ENCODE measurements around the gene TRIM3. TPM values are rescaled to one million over a fixed set of nuclear protein-coding genes. Genes with fewer than 3 reads are reported as not detected.

Gene TRIM3
- total RNA-seq, 3 donors from 2014 or later: 28.0 to 57.8 (median 48.4) TPM

DNA sequence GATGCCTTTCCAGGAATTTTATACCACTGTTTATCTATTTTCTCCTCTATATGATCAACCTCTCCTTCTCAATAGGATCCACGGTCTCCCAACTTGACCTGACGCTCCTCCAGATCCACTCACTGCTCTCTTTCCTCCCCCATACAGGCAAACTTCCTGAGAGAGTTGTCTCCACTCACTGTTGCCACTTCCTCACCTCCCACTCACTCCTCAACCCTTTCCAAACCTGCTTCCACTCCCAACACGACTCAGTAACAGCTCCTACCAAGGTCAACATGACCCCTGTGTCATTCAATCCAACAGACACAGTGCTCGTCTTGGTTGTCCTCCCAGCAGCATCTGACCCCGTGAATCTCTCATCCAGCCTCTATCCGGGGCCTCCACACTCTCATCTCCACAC lies 57.9 kb downstream of the TRIM3 start:
- intact Hi-C loops (cut with DNase I, micrococcal nuclease): no loop called here
- ATAC-seq: no peak
- no peak overlapping the region for H3K4me3 ChIP-seq
- DNase-seq: no peak
- TF ChIP-seq, protein P1, sequence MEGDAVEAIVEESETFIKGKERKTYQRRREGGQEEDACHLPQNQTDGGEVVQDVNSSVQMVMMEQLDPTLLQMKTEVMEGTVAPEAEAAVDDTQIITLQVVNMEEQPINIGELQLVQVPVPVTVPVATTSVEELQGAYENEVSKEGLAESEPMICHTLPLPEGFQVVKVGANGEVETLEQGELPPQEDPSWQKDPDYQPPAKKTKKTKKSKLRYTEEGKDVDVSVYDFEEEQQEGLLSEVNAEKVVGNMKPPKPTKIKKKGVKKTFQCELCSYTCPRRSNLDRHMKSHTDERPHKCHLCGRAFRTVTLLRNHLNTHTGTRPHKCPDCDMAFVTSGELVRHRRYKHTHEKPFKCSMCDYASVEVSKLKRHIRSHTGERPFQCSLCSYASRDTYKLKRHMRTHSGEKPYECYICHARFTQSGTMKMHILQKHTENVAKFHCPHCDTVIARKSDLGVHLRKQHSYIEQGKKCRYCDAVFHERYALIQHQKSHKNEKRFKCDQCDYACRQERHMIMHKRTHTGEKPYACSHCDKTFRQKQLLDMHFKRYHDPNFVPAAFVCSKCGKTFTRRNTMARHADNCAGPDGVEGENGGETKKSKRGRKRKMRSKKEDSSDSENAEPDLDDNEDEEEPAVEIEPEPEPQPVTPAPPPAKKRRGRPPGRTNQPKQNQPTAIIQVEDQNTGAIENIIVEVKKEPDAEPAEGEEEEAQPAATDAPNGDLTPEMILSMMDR (IDR thresholded peaks at IDR 0.05): no peak
- H3K4me1 ChIP-seq (ENCODE audit: low read depth): no peaks in the 10 kb centered on the region
- no peaks in the 10 kb centered on the region for H3K9me3 ChIP-seq
- no peaks in the 10 kb centered on the region for H3K36me3 ChIP-seq (ENCODE audit: low read depth)

DNA sequence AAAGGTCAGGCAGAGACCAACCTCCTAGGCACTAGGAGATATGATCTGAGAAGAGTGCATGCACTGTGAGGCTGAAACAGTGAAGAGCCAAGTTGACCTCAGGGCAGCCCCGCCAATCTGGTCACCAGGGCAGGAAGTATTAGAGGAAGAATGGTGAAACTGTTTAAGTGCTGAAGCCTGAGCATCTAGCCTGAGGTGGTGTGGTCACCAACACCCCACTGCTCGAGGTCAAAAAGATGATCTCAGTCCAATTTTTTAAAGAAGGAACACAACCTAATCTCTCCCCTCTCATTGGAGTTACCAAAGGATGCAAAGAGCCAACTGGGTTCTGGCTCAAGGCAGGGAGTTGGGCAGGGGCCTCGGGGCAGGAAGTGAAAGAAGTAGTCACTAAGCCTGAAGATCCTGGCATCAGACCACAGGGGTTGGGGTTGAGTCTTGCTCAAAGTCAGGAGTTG lies 58.8 kb downstream of the TRIM3 start:
- no peaks in the 10 kb centered on the region for H3K4me1 ChIP-seq (ENCODE audit: low read depth)
- H3K9me3 ChIP-seq: no peaks in the 10 kb centered on the region
- TF ChIP-seq, protein P1 (IDR thresholded peaks at IDR 0.05): no peak
- no peak overlapping the region for H3K4me3 ChIP-seq
- no peak for DNase-seq
- intact Hi-C loops (cut with DNase I, micrococcal nuclease): no loop called here
- no peak for ATAC-seq
- H3K36me3 ChIP-seq (ENCODE audit: low read depth): no peaks in the 10 kb centered on the region

DNA sequence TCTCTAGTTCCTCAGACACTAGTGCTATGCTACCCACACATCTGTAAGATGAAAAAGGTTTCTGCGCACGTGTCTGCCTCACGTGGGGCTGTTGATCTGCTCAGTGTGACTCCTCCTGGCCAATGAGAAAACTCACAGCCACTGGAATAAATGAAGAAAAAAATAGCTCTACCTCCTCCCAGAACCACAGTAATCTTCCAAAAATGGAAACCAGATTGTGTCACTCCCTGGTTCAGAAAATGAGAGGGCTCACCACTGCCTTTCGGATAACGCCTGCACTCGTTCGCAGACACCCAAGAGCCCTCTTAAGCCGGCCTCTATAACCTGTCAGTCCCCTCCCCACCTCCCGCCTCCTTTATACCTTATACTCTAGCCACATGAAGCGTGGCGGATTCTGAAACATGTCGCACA lies 59.9 kb downstream of the TRIM3 start:
- Histone ChIP-seq H3K4me3 (no peak overlapping the region), H3K9me3 (no peaks in the 10 kb centered on the region), H3K4me1 (ENCODE audit: low read depth) (no peaks in the 10 kb centered on the region), H3K36me3 (ENCODE audit: low read depth) (no peaks in the 10 kb centered on the region)
- intact Hi-C loops (cut with DNase I, micrococcal nuclease): no loop called here
- ATAC-seq (peak; percentile 34), DNase-seq (no peak)
- TF ChIP-seq, protein P1 (IDR thresholded peaks at IDR 0.05): no peak

DNA sequence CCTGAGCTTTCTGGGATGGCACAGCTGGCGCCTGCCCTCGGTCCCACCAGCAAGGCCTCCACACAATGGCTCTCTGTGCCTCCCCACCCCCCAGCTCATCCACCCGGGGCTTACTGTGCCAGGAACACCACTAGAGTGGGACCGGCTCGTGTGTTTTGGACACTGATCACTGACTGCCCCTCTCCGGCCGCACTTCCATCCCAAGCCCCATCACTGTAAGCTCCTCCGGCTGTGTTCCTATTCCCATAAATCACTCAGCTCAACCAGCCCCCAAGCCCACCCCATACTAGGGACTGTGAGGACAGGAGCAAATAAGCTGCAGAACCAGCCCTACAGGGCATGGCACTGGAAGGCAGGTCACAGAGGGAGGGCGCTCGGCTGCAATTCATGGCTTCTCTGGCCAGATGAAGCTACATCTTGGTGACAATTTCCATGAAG lies 62.1 kb downstream of the TRIM3 start:
- TF ChIP-seq, protein P1 (IDR thresholded peaks at IDR 0.05): no peak
- no peaks in the 10 kb centered on the region for H3K36me3 ChIP-seq (ENCODE audit: low read depth)
- DNase-seq (no peak), ATAC-seq (no peak)
- H3K4me3 ChIP-seq: no peak overlapping the region
- H3K4me1 ChIP-seq (ENCODE audit: low read depth): no peaks in the 10 kb centered on the region
- no peaks in the 10 kb centered on the region for H3K9me3 ChIP-seq
- intact Hi-C loops (cut with DNase I, micrococcal nuclease): no loop called here

DNA sequence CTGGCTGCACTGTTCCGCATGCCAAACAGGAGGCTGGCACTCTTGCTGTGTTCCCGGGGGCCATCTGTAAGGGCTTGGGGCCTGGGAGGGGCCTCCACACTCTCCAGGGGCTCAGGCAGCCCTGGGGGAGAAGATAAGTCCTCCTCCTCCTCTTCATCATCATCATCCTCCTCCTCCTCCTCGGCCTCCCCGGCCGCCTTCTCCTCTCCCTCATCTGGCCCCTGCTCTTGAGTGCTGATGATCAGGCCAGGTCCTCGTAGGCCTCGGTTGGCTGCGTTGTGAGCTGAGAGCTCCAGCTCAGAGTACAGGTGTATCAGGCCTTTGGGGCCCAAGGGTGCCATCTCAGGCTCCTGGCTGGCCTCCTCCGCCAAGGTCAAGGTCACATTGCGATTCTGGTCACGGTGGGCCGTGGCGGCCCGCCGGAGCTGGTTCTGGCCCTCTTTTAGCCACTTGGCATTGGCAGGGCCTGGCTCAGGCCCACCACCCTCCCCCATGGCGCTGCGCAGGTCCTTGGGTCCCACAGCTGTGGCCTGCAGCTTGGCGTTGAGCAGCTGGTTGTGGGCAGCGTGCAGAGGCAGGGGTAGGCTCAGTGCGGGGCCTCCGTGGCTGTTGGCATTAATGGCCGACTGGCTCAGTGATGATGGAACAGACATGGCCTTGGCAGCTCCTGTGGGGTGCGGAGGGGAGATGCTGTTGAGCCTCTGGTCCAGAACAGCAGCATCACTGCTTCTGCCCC lies 62.9 kb downstream of the TRIM3 start:
- ATAC-seq: no peak
- H3K9me3 ChIP-seq: no peaks in the 10 kb centered on the region
- H3K4me1 ChIP-seq (ENCODE audit: low read depth): peaks cover 4% of the 10 kb centered on the region
- no peak for DNase-seq
- intact Hi-C loops (cut with DNase I, micrococcal nuclease): no loop called here
- no peaks in the 10 kb centered on the region for H3K36me3 ChIP-seq (ENCODE audit: low read depth)
- TF ChIP-seq, protein P1 (IDR thresholded peaks at IDR 0.05): no peak
- H3K4me3 ChIP-seq: no peak overlapping the region

Measured in mucosa of descending colon (tissue), 3 donors.